ENCODE measurements around the gene SLC25A26. TPM values are rescaled to one million over a fixed set of nuclear protein-coding genes. Genes with fewer than 3 reads are reported as not detected.

The SLC25A26 gene
- total RNA-seq, 1 experiment from 2014 or later: 18.4 TPM

- H3K4me1 ChIP-seq: peaks cover 9% of the 10 kb centered on the region; the same call in 1 of the 2 replicates
- H3K4me3 ChIP-seq: no peak overlapping the region
- no peaks in the 10 kb centered on the region for H3K9me3 ChIP-seq (replicated peaks)
- H3K27ac ChIP-seq: peak overlapping the region; percentile 38
- H3K27me3 ChIP-seq: no peaks in the 10 kb centered on the region
- H3K36me3 ChIP-seq: no peaks in the 10 kb centered on the region
- peak; percentile 26 to 67 for DNase-seq
These were observed 127.9 kb downstream of the SLC25A26 start for GRCh38 chr3:66348704-66349103.

- Histone ChIP-seq H3K27ac (no peak overlapping the region), H3K4me1 (peaks cover 9% of the 10 kb centered on the region; the same call in 1 of the 2 replicates), H3K9me3 (replicated peaks) (no peaks in the 10 kb centered on the region), H3K4me3 (no peak overlapping the region), H3K36me3 (no peaks in the 10 kb centered on the region), H3K27me3 (no peaks in the 10 kb centered on the region)
- DNase-seq: no peak
These were observed 129.8 kb downstream of the SLC25A26 start for GRCh38 chr3:66350601-66351000.

GRCh38 chr3:66353039-66353438 is 132.2 kb downstream of the SLC25A26 start:
- no peak for DNase-seq
- Histone ChIP-seq H3K4me1 (peaks cover 9% of the 10 kb centered on the region; the same call in 1 of the 2 replicates), H3K4me3 (no peak overlapping the region), H3K9me3 (replicated peaks) (no peaks in the 10 kb centered on the region), H3K27me3 (no peaks in the 10 kb centered on the region), H3K36me3 (no peaks in the 10 kb centered on the region), H3K27ac (no peak overlapping the region)

GRCh38 chr3:66353530-66353929 is 132.7 kb downstream of the SLC25A26 start:
- DNase-seq: no peak
- H3K27me3 ChIP-seq: no peaks in the 10 kb centered on the region
- no peak overlapping the region for H3K27ac ChIP-seq
- peaks cover 6% of the 10 kb centered on the region; the same call in 1 of the 2 replicates for H3K4me1 ChIP-seq
- no peaks in the 10 kb centered on the region for H3K36me3 ChIP-seq
- no peaks in the 10 kb centered on the region for H3K9me3 ChIP-seq (replicated peaks)
- H3K4me3 ChIP-seq: no peak overlapping the region

- H3K27me3 ChIP-seq: no peaks in the 10 kb centered on the region
- H3K9me3 ChIP-seq (replicated peaks): no peaks in the 10 kb centered on the region
- no peak overlapping the region for H3K4me3 ChIP-seq
- peaks cover under 1% of the 10 kb centered on the region; the same call in 1 of the 2 replicates for H3K4me1 ChIP-seq
- H3K36me3 ChIP-seq: no peaks in the 10 kb centered on the region
- no peak for DNase-seq
- no peak overlapping the region for H3K27ac ChIP-seq
These were observed 133.2 kb downstream of the SLC25A26 start for GRCh38 chr3:66354001-66354400.

GRCh38 chr3:66355394-66355793 is 134.6 kb downstream of the SLC25A26 start:
- Histone ChIP-seq H3K4me1 (no peaks in the 10 kb centered on the region), H3K27ac (no peak overlapping the region), H3K4me3 (no peak overlapping the region), H3K9me3 (replicated peaks) (no peaks in the 10 kb centered on the region), H3K27me3 (no peaks in the 10 kb centered on the region), H3K36me3 (no peaks in the 10 kb centered on the region)
- no peak for DNase-seq

GRCh38 chr3:66355997-66356396 is 135.2 kb downstream of the SLC25A26 start:
- H3K9me3 ChIP-seq (replicated peaks): no peaks in the 10 kb centered on the region
- H3K4me1 ChIP-seq: no peaks in the 10 kb centered on the region
- no peak for DNase-seq
- H3K4me3 ChIP-seq: no peak overlapping the region
- H3K27me3 ChIP-seq: no peaks in the 10 kb centered on the region
- H3K36me3 ChIP-seq: no peaks in the 10 kb centered on the region
- H3K27ac ChIP-seq: no peak overlapping the region

GRCh38 chr3:66361356-66361755 is 140.6 kb downstream of the SLC25A26 start:
- Histone ChIP-seq H3K4me3 (no peak overlapping the region), H3K27me3 (no peaks in the 10 kb centered on the region), H3K27ac (no peak overlapping the region), H3K9me3 (replicated peaks) (no peaks in the 10 kb centered on the region), H3K4me1 (peaks cover 15% of the 10 kb centered on the region; the same call in 1 of the 2 replicates), H3K36me3 (no peaks in the 10 kb centered on the region)
- no peak for DNase-seq

- DNase-seq: peak in 1 of 2 experiments; percentile 10
- no peaks in the 10 kb centered on the region for H3K27me3 ChIP-seq
- H3K4me1 ChIP-seq: peaks cover 15% of the 10 kb centered on the region; the same call in 1 of the 2 replicates
- no peaks in the 10 kb centered on the region for H3K36me3 ChIP-seq
- H3K27ac ChIP-seq: peak overlapping the region; percentile 57
- H3K9me3 ChIP-seq (replicated peaks): no peaks in the 10 kb centered on the region
- no peak overlapping the region for H3K4me3 ChIP-seq
These were observed 141.7 kb downstream of the SLC25A26 start for GRCh38 chr3:66362541-66362941.

- Histone ChIP-seq H3K27me3 (no peaks in the 10 kb centered on the region), H3K4me3 (no peak overlapping the region), H3K4me1 (peaks cover 15% of the 10 kb centered on the region; the same call in 1 of the 2 replicates), H3K27ac (peak overlapping the region; percentile 57), H3K9me3 (replicated peaks) (no peaks in the 10 kb centered on the region), H3K36me3 (no peaks in the 10 kb centered on the region)
- peak; percentile 40 to 45 for DNase-seq
These were observed 142.3 kb downstream of the SLC25A26 start for GRCh38 chr3:66363148-66363547.

GRCh38 chr3:66365080-66365479 is 144.3 kb downstream of the SLC25A26 start:
- DNase-seq: no peak
- peaks cover 15% of the 10 kb centered on the region; the same call in 1 of the 2 replicates for H3K4me1 ChIP-seq
- no peaks in the 10 kb centered on the region for H3K9me3 ChIP-seq (replicated peaks)
- H3K4me3 ChIP-seq: no peak overlapping the region
- H3K36me3 ChIP-seq: no peaks in the 10 kb centered on the region
- H3K27ac ChIP-seq: no peak overlapping the region
- H3K27me3 ChIP-seq: no peaks in the 10 kb centered on the region

- no peak for DNase-seq
- Histone ChIP-seq H3K9me3 (replicated peaks) (no peaks in the 10 kb centered on the region), H3K27ac (no peak overlapping the region), H3K36me3 (no peaks in the 10 kb centered on the region), H3K4me3 (no peak overlapping the region), H3K4me1 (peaks cover 15% of the 10 kb centered on the region; the same call in 1 of the 2 replicates), H3K27me3 (no peaks in the 10 kb centered on the region)
These were observed 145.9 kb downstream of the SLC25A26 start for GRCh38 chr3:66366747-66367146.

- Histone ChIP-seq H3K27ac (no peak overlapping the region), H3K36me3 (no peaks in the 10 kb centered on the region), H3K4me1 (peaks cover 6% of the 10 kb centered on the region; the same call in 1 of the 2 replicates), H3K27me3 (no peaks in the 10 kb centered on the region), H3K9me3 (replicated peaks) (no peaks in the 10 kb centered on the region), H3K4me3 (no peak overlapping the region)
- DNase-seq: no peak
These were observed 147.2 kb downstream of the SLC25A26 start for GRCh38 chr3:66367979-66368378.

- H3K9me3 ChIP-seq (replicated peaks): no peaks in the 10 kb centered on the region
- no peak for DNase-seq
- no peaks in the 10 kb centered on the region for H3K27me3 ChIP-seq
These were observed 149.4 kb downstream of the SLC25A26 start for GRCh38 chr3:66370179-66370578.

GRCh38 chr3:66371432-66371831 is 150.6 kb downstream of the SLC25A26 start:
- Histone ChIP-seq H3K4me3 (no peak overlapping the region), H3K36me3 (no peaks in the 10 kb centered on the region), H3K27me3 (no peaks in the 10 kb centered on the region), H3K27ac (no peak overlapping the region), H3K9me3 (replicated peaks) (no peaks in the 10 kb centered on the region), H3K4me1 (no peaks in the 10 kb centered on the region)
- DNase-seq: no peak

More at GRCh38 chr3:66370179-66370578, 149.4 kb downstream of the SLC25A26 start:
- Histone ChIP-seq H3K27ac (no peak overlapping the region), H3K4me1 (no peaks in the 10 kb centered on the region), H3K36me3 (no peaks in the 10 kb centered on the region), H3K4me3 (no peak overlapping the region)

GRCh38 chr3:66372681-66373350 is 152.0 kb downstream of the SLC25A26 start:
- no peaks in the 10 kb centered on the region for H3K36me3 ChIP-seq
- H3K4me3 ChIP-seq: no peak overlapping the region
- no peak overlapping the region for H3K27ac ChIP-seq
- DNase-seq: peak in 1 of 2 experiments; percentile 4
- peaks cover 3% of the 10 kb centered on the region; the same call in 1 of the 2 replicates for H3K4me1 ChIP-seq
- H3K9me3 ChIP-seq (replicated peaks): no peaks in the 10 kb centered on the region
- H3K27me3 ChIP-seq: no peaks in the 10 kb centered on the region
